Measurements from ENCODE around the gene PCDHGA10. TPM values are rescaled to one million over a fixed set of nuclear protein-coding genes. Genes with fewer than 3 reads are reported as not detected.

PCDHGA10 gene
- total RNA-seq, 2 experiments from 2014 or later = not detected

DNA sequence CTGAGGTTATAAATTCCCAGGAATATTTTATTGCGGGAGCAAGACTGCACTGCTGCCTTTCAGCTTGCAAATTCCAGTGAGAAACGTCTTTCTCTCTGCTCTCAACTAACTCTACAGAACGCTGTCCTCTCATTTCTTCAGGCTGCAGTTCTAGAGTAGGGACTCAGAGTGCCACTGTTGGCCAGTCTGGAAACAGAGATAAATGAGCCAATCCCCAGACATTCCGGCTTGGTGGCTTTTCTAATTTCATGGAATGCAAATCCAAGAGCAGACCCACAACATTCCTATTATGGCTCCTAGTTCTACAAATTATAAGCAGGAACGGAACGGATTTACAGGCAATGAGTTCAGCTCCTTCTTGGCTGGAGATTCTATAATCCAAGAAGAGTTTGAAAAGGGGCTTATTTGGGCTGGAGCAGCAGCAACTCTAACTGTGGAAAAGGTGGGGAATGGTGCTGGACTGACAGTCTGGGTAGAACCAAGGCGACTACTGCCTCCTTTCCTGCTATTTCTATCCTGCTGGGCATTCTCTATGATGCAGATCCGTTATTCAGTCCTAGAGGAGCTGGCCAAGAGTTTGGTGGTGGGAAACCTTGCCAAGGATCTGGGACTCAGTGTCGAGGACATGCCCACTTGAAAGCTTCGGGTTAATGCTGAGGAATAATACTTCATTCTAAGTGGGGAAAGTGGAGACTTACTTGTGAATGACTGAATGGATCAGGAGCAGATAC, 26.8 kb downstream of the PCDHGA10 start:
- Mint-ChIP-seq H3K4me3 (no peak overlapping the region), H3K9me3 (ENCODE audit: low read depth) (no peaks in the 10 kb centered on the region), H3K36me3 (no peaks in the 10 kb centered on the region), H3K27ac (no peak overlapping the region), H3K27me3 (peaks cover 6% of the 10 kb centered on the region), H3K4me1 (no peaks in the 10 kb centered on the region)
- CTCF ChIA-PET = no interaction called here
- DNase-seq (no peak), ATAC-seq (no peak)

DNA sequence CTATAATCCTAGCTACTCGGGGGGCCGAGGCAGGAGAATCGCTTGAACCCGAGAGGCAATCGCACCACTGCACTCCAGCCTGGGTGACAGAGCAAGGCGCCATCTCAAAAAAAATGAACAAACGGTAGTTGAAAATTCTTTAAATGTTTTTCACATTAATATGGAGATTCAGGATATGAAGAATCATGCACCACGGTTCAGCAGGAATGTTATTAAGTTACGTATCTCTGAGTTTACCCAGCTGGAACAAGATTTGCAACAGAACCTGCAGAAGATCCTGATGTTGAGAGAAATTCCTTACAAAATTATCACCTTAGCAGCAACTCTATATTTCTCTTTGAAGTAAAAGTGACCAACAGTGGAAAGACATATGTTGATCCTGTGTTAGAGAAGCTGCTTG, 27.6 kb downstream of the PCDHGA10 start:
- no peaks in the 10 kb centered on the region for H3K36me3 Mint-ChIP-seq
- no peak overlapping the region for H3K4me3 Mint-ChIP-seq
- no peak overlapping the region for H3K27ac Mint-ChIP-seq
- H3K4me1 Mint-ChIP-seq = no peaks in the 10 kb centered on the region
- no peak for DNase-seq
- no peak for ATAC-seq
- peaks cover 6% of the 10 kb centered on the region for H3K27me3 Mint-ChIP-seq
- H3K9me3 Mint-ChIP-seq (ENCODE audit: low read depth) = no peaks in the 10 kb centered on the region
- CTCF ChIA-PET = no interaction called here

GRCh38 chr5:141441571-141442170, 28.9 kb downstream of the PCDHGA10 start:
- Mint-ChIP-seq H3K4me1 (no peaks in the 10 kb centered on the region), H3K27me3 (peaks cover 5% of the 10 kb centered on the region), H3K9me3 (ENCODE audit: low read depth) (no peaks in the 10 kb centered on the region), H3K36me3 (no peaks in the 10 kb centered on the region), H3K4me3 (no peak overlapping the region), H3K27ac (no peak overlapping the region)
- CTCF ChIA-PET = no interaction called here
- no peak for DNase-seq
- ATAC-seq = no peak

DNA sequence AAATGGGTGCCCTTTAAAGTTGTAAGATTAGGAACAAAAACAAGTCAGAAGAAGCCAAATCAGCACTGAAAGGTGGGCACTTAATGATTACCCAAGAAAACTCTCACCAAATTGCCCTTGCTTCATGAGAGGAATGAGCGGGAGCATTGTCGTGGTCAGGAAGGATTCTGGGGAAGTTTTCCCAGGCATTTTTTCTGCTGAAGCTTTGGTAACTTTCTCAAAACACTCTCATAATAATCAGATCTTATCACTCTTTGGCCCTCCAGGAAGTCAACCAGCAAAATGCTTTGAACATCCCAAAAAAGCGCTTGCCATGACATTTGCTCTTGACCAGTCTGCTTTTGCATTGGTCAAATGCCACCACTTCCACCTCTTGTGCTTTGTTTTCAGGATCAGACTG, 52.6 kb downstream of the PCDHGA10 start:
- Mint-ChIP-seq H3K36me3 (no peaks in the 10 kb centered on the region), H3K4me3 (no peak overlapping the region), H3K27me3 (peaks cover 3% of the 10 kb centered on the region), H3K27ac (no peak overlapping the region), H3K9me3 (ENCODE audit: low read depth) (no peaks in the 10 kb centered on the region), H3K4me1 (no peaks in the 10 kb centered on the region)
- DNase-seq (no peak), ATAC-seq (no peak)
- CTCF ChIA-PET = interaction anchor here (1.2 kb wide), 1 partner anchor 24 kb away, joined by 4 read pairs; the partner anchor contains the start of gene PCDHGC5

Other genes with a start within 250 kb of the PCDHGA10 start
- not detected for gene PCDHB7, start 240.3 kb upstream of the PCDHGA10 start, total RNA-seq
- gene PCDHB8, start 235.2 kb upstream of the PCDHGA10 start, total RNA-seq = not detected
- gene PCDHB16, start 230.6 kb upstream of the PCDHGA10 start, total RNA-seq = not detected
- gene PCDHB9, start 225.8 kb upstream of the PCDHGA10 start, total RNA-seq = not detected
- not detected for gene PCDHB10, start 220.6 kb upstream of the PCDHGA10 start, total RNA-seq
- not detected for gene PCDHB11, start 213.4 kb upstream of the PCDHGA10 start, total RNA-seq
- not detected for gene PCDHB12, start 204.3 kb upstream of the PCDHGA10 start, total RNA-seq
- not detected for gene PCDHB13, start 199.1 kb upstream of the PCDHGA10 start, total RNA-seq
- gene PCDHB14, start 189.6 kb upstream of the PCDHGA10 start, total RNA-seq = not detected
- not detected for gene PCDHB15, start 167.6 kb upstream of the PCDHGA10 start, total RNA-seq
- 1 to 10 TPM in 1 of 2 experiments, under 1 TPM in 1; 0.56 to 1.1 TPM for gene SLC25A2, start 108.9 kb upstream of the PCDHGA10 start, total RNA-seq
- gene TAF7, start 92.2 kb upstream of the PCDHGA10 start, total RNA-seq = 10 to 100 TPM; 57.3 to 64.6 TPM
- gene PCDHGA1, start 82.5 kb upstream of the PCDHGA10 start, total RNA-seq = not detected
- not detected for gene PCDHGA2, start 74.2 kb upstream of the PCDHGA10 start, total RNA-seq
- under 1 TPM in 1 of 2 experiments, not detected in 1; 0.15 TPM for gene PCDHGA3, start 69.2 kb upstream of the PCDHGA10 start, total RNA-seq
- not detected for gene PCDHGB1, start 62.9 kb upstream of the PCDHGA10 start, total RNA-seq
- under 1 TPM in 1 of 2 experiments, not detected in 1; 0.20 TPM for gene PCDHGA4, start 58.0 kb upstream of the PCDHGA10 start, total RNA-seq
- under 1 TPM; 0.12 to 0.67 TPM for gene PCDHGB2, start 53.0 kb upstream of the PCDHGA10 start, total RNA-seq
- gene PCDHGA5, start 48.8 kb upstream of the PCDHGA10 start, total RNA-seq = under 1 TPM; 0.09 to 0.12 TPM
- under 1 TPM; 0.09 to 0.41 TPM for gene PCDHGB3, start 42.7 kb upstream of the PCDHGA10 start, total RNA-seq
- under 1 TPM; 0.16 to 0.20 TPM for gene PCDHGA6, start 39.1 kb upstream of the PCDHGA10 start, total RNA-seq
- gene PCDHGA7, start 30.2 kb upstream of the PCDHGA10 start, total RNA-seq = under 1 TPM in 1 of 2 experiments, not detected in 1; 0.07 TPM
- under 1 TPM; 0.07 to 0.09 TPM for gene PCDHGB4, start 25.3 kb upstream of the PCDHGA10 start, total RNA-seq
- not detected for gene PCDHGA8, start 20.4 kb upstream of the PCDHGA10 start, total RNA-seq
- gene PCDHGB5, start 15.0 kb upstream of the PCDHGA10 start, total RNA-seq = not detected
- gene PCDHGA9, start 10.2 kb upstream of the PCDHGA10 start, total RNA-seq = not detected
- gene PCDHGB6, start 5.0 kb upstream of the PCDHGA10 start, total RNA-seq = not detected
- not detected for gene PCDHGB7, start 4.7 kb downstream of the PCDHGA10 start, total RNA-seq
- not detected for gene PCDHGA11, start 8.1 kb downstream of the PCDHGA10 start, total RNA-seq
- under 1 TPM in 1 of 2 experiments, not detected in 1; 0.07 TPM for gene PCDHGA12, start 17.5 kb downstream of the PCDHGA10 start, total RNA-seq
- not detected for gene PCDHGC3, start 63.0 kb downstream of the PCDHGA10 start, total RNA-seq
- gene PCDHGC4, start 72.0 kb downstream of the PCDHGA10 start, total RNA-seq = not detected
- gene PCDHGC5, start 76.1 kb downstream of the PCDHGA10 start, total RNA-seq = not detected
- gene DIAPH1, start 206.0 kb downstream of the PCDHGA10 start, total RNA-seq = 100 to 1,000 TPM; 284 to 295 TPM
- 10 to 100 TPM; 87.1 to 90.0 TPM for gene HDAC3, start 223.9 kb downstream of the PCDHGA10 start, total RNA-seq
- gene RELL2, start 224.0 kb downstream of the PCDHGA10 start, total RNA-seq = 10 to 100 TPM; 28.0 to 35.8 TPM
- 10 to 100 TPM; 46.5 to 64.1 TPM for gene FCHSD1, start 238.4 kb downstream of the PCDHGA10 start, total RNA-seq

All from activated CD8-positive, alpha-beta memory T cell treated with anti-CD3 and anti-CD28 coated beads, Interleukin-2, amount 10 ng/mL, durations not matched to agents 7 days and 5 days (primary cell).